Measurements from ENCODE around the gene SERPINE2.

SERPINE2 gene

GRCh38 chr2:223929571-223930102 lies 109.4 kb downstream of the SERPINE2 start:
- no peak overlapping the region for H3K4me3 ChIP-seq (ENCODE audit: low read depth, low read length)
- H3K9me3 ChIP-seq (ENCODE audit: control insufficient read depth, insufficient read depth, low read length), result no peaks in the 10 kb centered on the region
- H3K36me3 ChIP-seq (ENCODE audit: control insufficient read depth, insufficient read depth, low read length), result peaks cover 5% of the 10 kb centered on the region; the same call in 1 of the 2 replicates
- peaks cover 27% of the 10 kb centered on the region for H3K4me1 ChIP-seq (ENCODE audit: control insufficient read depth, insufficient read depth, low read length)
- no peak overlapping the region for H3K27ac ChIP-seq (ENCODE audit: low read depth, low read length)
- no peaks in the 10 kb centered on the region for H3K27me3 ChIP-seq (ENCODE audit: control insufficient read depth, insufficient read depth, low read length)
- H3K9ac ChIP-seq (ENCODE audit: low read depth, low read length), result no peak overlapping the region

GRCh38 chr2:223928113-223929006 lies 110.7 kb downstream of the SERPINE2 start:
- Histone ChIP-seq H3K9ac (ENCODE audit: low read depth, low read length) (no peak overlapping the region), H3K9me3 (ENCODE audit: control insufficient read depth, insufficient read depth, low read length) (no peaks in the 10 kb centered on the region), H3K27ac (ENCODE audit: low read depth, low read length) (no peak overlapping the region), H3K4me1 (ENCODE audit: control insufficient read depth, insufficient read depth, low read length) (peaks cover 25% of the 10 kb centered on the region), H3K4me3 (ENCODE audit: low read depth, low read length) (no peak overlapping the region), H3K36me3 (ENCODE audit: control insufficient read depth, insufficient read depth, low read length) (peaks cover 5% of the 10 kb centered on the region; the same call in 1 of the 2 replicates), H3K27me3 (ENCODE audit: control insufficient read depth, insufficient read depth, low read length) (no peaks in the 10 kb centered on the region)

GRCh38 chr2:223925106-223925505 lies 114.0 kb downstream of the SERPINE2 start:
- peaks cover 6% of the 10 kb centered on the region for H3K4me1 ChIP-seq (ENCODE audit: control insufficient read depth, insufficient read depth, low read length)
- H3K27ac ChIP-seq (ENCODE audit: low read depth, low read length), result no peak overlapping the region
- H3K36me3 ChIP-seq (ENCODE audit: control insufficient read depth, insufficient read depth, low read length), result peaks cover 5% of the 10 kb centered on the region; the same call in 1 of the 2 replicates
- no peaks in the 10 kb centered on the region for H3K9me3 ChIP-seq (ENCODE audit: control insufficient read depth, insufficient read depth, low read length)
- no peak overlapping the region for H3K9ac ChIP-seq (ENCODE audit: low read depth, low read length)
- H3K4me3 ChIP-seq (ENCODE audit: low read depth, low read length), result no peak overlapping the region
- H3K27me3 ChIP-seq (ENCODE audit: control insufficient read depth, insufficient read depth, low read length), result no peaks in the 10 kb centered on the region
